Hypothalamus (tissue), 51 donors: Measurements from ENCODE around the gene SMYD4.
"Not testable (repeated sequence)": the region's sequence is repeated elsewhere in the genome, so short reads cannot be mapped to it uniquely, and the experiment has no call there.

Experiments
- DNase-seq, 51 donors: peaks; one replicate each; lab custom pipeline; 2025; lab: John Stamatoyannopoulos, UW

The SMYD4 gene

DNA sequence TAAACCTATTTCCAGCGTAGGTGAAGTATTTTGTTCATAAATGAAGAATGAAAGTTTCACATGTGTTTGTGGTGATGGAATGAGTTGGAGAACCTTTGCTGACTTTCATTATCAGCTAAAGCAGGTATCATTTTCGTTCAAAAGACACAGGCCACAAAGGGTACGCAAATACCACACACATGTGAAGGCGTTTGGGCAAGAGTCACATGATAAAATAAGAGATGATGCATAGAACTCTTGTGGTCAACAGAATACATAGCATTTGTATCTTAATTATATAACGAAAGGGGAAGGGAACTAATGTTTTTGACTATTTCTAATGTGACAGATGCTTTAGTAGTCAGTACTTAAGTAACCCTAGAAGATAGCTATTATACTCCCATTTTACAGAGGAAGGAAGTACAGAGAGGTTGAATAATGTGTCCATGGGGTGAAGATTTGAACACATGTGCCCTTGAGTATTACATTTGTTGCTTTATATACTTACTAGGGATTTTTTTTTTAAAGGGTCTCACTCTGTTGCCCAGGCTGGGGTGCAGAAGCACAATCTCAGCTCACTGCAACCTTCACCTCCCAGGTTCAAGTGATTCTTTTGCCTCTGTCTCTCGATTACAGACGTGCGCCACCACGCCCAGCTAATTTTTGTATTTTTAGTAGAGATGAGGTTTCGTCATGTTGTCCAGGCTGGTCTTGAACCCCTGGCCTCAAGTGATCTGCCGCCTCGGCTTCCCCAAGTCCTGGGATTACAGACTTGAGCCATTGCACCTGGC lies 4.9 kb upstream of the SMYD4 start:
- no peak for DNase-seq

DNA sequence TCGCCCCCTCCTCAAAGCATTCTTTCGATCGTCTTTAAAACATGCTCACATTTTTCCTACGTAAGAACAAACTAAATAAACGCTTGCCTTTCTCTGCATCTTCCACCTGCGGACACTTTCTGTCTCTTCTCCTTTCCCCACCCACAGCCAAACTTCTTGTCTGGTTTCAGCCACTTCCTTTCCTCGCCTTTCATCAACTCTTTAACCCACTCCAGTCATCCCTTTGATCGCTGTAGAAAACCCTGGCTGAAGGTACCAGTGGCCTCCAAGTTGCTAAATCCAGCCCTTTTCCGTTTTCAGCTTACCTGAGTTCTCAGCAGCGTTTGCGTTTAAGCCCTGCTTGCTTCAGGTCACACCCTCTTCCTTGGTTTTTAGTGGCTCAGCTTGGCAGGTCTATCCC lies 586 bp upstream of the SMYD4 start:
- DNase-seq = peak in 4 of 51 donors; percentile 5 to 48 (median 21)

DNA sequence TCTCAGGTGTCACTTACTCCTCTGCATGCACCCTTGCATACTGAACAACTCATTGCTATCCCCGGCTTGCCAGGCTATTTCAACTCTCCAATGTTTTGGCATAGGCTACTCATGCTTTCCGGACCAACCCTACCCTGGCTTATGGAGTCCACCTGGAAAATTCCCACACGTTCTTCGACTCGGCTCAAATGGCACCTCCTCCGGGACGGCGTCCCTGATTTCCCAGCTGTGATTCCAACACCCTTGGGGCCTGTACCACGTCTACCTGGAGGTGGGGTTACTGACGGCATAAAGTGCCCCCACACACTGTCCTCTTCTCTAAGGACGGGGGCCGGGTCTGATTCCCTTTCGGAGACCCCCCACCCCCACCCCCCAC lies 498 bp downstream of the SMYD4 start:
- peak in 5 of 51 donors; percentile 22 to 46 (median 30) for DNase-seq

DNA sequence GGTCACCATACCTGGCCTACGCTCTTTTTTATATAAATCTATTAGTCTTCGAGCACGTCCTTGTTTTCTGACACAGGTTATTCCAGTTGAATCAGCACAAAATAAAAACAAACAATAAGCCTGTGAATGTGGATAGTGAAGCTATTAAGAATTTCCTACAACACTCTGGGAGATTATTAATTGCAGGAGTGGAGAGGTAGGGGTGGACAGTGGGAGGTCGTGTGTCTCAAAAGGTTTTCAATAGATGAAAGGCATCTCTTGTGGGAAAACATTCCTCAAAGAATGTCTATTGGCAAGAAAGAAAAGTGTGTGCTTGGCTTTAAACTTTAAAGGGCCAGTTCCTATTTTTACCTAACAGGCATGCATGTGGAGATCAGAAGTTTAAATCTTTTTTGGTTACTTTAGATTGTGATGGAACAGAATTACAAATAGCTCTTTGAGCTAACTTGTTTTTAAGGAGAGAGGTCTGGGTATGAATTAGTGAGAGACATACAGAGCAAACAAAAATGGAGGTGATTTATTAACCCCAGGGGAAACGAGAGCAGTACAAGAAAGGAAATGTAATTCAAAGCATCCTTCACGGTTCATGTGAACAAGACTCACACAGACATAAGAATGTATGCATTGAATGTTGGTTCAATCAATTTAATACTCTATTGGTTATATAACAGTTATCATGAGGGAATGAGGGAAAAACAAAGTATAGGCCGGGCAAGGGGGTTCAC lies 9.0 kb downstream of the SMYD4 start:
- DNase-seq = no peak

GRCh38 chr17:1813088-1813487 lies 16.6 kb downstream of the SMYD4 start:
- DNase-seq = no peak

DNA sequence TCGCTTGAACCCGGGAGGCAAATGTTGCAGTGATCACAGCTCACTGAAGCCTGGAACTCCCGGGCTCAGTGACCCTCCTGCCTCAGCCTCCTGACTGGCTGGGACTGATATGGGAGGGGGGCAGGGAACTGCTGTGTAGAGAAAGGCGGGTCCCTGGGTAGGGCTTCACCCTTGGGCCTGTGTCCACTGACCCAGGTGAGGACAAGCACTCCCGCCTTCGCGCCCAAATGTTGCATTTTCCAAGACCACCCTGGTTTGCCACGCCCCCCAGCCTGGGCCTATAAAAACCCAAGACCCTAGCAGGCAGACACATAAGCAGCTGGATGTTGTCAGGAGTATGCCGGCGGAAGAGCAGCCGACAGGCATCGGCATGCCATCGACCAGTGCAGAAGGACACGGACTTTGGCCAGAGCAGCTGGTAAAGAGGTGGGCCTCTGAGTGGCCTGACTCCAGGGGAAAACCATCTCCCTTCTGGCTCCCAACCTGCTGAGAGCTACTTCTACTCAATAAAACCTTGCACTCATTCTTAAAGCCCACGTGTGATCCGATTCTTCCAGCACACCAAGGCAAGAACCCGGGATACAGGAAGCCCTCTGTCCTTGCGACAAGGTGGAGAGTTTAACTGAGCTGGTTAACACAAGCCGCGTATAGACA lies 19.1 kb downstream of the SMYD4 start:
- no peak for DNase-seq

DNA sequence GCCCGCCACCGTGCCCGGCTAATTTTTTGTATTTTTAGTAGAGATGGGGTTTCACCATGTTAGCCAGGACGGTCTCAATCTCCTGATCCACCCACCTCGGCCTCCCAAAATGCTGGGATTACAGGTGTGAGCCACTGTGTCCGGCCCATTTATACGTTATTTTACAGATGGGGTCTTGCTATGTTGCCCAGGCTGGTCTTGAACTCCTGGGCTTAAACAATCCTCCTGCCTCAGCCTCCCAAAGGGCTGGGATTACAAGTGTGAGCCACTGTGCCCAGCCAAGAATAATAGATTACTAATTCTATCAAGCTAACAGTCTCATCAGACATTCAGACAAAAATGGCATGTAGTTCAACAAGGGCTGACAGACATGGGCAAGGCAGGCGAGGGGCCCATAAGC lies 19.9 kb downstream of the SMYD4 start:
- DNase-seq = not testable (repeated sequence)

GRCh38 chr17:1808644-1809043 lies 21.1 kb downstream of the SMYD4 start:
- no peak for DNase-seq

DNA sequence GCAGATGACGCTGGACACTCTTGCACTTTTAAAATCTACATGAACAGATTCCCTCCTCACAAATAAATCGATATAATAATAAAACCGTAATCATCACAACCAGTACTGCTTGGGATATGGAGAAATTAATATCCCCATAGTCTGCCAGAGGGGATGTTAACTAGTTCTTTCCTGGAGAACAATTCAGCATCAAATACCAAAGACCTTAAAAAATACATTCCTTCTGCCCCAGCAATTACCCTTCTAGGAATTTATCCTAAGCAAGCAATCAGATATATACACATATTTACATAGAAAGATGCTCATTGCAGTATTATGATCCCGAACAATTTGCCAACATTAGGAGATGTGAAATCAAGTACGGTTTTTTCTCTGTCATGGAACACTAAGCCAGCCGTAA lies 21.8 kb downstream of the SMYD4 start:
- no peak for DNase-seq

GRCh38 chr17:1803280-1803679 lies 26.4 kb downstream of the SMYD4 start:
- no peak for DNase-seq

GRCh38 chr17:1802429-1802828 lies 27.3 kb downstream of the SMYD4 start:
- no peak for DNase-seq

GRCh38 chr17:1800712-1801111 lies 29.0 kb downstream of the SMYD4 start:
- no peak for DNase-seq

DNA sequence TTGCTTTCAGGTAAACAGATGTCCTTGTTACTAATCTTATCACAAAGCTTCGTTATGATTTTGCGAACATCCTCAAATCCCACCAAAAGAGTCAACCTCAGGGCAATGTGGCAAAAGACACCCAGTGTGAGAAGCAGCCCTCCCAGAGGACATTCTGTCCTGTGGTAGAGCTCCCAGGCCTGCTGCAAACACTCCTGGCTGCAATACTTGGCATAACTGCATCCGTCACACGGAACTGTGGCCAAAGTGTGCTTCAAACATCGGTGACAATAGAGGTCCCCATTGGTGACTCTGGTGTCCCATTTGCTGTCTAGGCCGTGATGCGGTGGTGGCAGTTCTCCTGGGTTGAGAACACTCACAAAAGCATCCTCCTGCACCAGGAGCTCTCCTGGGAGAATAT lies 29.5 kb downstream of the SMYD4 start:
- no peak for DNase-seq

DNA sequence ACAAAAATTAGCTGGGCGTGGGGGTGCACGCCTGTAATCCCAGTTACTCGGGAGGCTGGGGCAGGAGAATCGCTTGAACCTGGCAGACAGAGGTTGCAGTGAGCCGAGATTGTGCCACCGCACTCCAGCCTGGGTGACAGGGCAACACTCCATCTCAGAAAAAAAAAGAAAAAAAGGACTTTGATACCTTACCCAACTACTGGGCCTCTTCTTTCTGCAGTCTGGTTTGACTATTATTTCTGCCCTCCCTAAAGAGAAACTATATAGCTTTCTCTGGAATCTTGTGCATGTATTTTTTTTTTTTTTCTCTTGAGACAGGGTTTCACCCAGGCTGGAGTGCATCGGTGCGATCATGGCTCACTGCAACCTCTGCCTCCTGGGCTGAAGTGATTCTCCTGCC lies 31.9 kb downstream of the SMYD4 start:
- DNase-seq = not testable (repeated sequence)

DNA sequence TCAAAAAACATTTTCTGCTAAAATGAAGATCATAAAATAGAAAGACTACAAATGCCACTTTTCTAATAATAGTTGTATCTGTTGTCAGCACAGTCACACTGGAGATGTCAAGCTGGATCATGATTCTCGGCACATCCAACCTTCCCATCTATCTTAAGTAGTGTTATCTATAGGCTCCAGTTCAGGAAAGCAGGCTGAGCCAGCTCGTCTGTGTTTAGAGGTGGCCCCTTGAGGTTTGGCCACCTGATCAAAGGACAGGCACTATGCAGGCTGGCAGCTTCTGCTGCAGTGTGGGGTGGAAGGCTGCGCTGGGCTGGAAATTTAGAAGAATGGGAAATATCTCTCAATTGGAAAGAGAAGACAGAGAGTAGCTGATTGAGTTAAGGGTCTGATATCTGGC lies 32.4 kb downstream of the SMYD4 start:
- DNase-seq = no peak

- peak in 4 of 51 donors; percentile 5 to 29 (median 10) for DNase-seq
Observed at GRCh38 chr17:1796800-1797199, 32.9 kb downstream of the SMYD4 start.

DNA sequence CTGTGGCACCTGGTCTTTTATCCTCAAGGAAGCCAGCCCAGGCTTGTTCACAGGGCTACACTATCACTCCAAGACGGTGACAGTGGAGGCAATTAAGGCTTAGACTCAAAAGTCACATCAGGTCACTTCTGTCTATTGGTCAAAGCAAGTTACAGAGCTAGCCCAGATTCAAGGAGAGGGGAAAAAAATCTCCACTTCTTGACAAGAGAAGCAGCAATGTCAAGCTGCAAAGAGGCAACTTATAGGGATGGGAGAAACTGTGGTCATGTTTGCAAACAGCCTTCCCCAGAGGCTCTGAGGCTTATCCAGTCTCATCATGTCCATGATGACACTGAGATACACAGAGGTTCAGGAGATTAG lies 36.3 kb downstream of the SMYD4 start:
- DNase-seq = no peak

DNA sequence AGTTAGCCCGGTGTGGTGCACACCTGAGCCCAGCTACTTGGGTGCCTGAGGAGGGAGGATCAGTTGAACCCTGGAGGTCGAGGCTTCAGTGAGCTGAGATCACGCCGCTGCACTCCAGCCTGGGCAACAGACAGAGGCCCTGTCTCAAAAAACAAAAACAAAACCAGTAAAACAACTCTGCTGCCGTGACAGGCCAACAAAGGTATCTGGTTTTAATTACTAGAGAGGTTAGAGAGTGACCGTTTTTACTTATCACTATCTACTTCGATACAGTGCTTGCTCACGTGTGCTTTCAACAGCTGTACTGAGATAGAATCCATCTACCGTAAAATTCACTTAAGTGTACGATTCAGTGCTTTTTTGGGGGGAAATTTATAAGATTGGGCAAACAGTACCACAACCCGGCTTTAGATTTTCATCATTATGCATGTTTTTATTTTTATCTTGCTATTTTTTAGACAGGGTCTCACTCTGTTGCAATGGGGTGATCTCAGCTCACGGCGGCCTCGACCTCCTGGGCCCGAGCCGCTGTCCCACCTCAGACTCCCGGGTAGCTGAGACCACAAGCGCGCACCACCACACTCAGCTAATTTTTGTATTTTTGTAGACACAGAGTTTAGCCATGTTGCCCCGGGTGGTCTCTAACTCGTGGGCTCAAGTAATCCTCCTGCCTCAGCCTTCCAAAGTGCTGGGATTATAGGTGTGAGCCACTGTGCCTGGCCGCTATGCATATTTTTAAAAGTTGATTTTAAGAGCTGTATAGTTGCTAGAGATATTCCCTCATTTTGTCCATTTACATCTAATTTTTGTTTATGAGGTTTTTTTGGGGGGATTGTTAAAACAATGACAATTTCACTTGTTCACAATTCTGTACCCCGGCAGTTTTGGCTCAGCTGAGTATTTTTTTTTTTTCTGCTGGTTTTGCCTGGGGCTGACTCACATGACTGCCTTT lies 36.9 kb downstream of the SMYD4 start:
- no peak for DNase-seq

- DNase-seq = no peak
Observed at GRCh38 chr17:1789936-1790335, 39.8 kb downstream of the SMYD4 start.

- DNase-seq = peak in 1 of 51 donors; percentile 27
Observed at GRCh38 chr17:1787301-1787902, 42.3 kb downstream of the SMYD4 start.
